Neutrophil (primary cell): ENCODE results near the gene ABHD15.

ENCODE experiments used
- H3K27ac ChIP-seq: fragments of 200-600 bp; sonication (generic); 2 replicates; pipeline ENCODE4 v1.5.1; 2016; ENCODE audit warnings: mild to moderate bottlenecking, moderate library complexity
- H3K27me3 ChIP-seq: fragments of 200-600 bp; sonication (generic); 2 replicates; pipeline ENCODE4 v1.6.0; 2016; ENCODE audit warnings: mild to moderate bottlenecking
- H3K36me3 ChIP-seq: fragments of 200-600 bp; sonication (generic); 2 replicates; pipeline ENCODE4 v1.5.1; 2017
- H3K4me1 ChIP-seq, 2 experiments: fragments of 200-600 bp in 1 of 2; sonication (generic) in 1 of 2; 1 replicate in 1 of 2; 2 replicates in 1 of 2; pipeline versions ENCODE4 v1.5.1 to v1.6.1; 2013 to 2016; ENCODE audit warnings: low read depth in 1 of 2, low read length in 1 of 2, mild to moderate bottlenecking in 1 of 2, moderate library complexity in 1 of 2; ENCODE audit not compliant: control insufficient read depth in 1 of 2, insufficient read depth in 1 of 2
- H3K4me3 ChIP-seq, 2 experiments: fragments of 200-600 bp in 1 of 2; sonication (generic) in 1 of 2; 1 replicate in 1 of 2; 2 replicates in 1 of 2; pipeline ENCODE4 v1.5.1; 2013 to 2016; ENCODE audit warnings: low read depth in 1 of 2, low read length in 1 of 2, mild to moderate bottlenecking in 1 of 2, moderate library complexity in 1 of 2
- H3K9me3 ChIP-seq: fragments of 200-600 bp; sonication (generic); 2 replicates; pipeline ENCODE4 v1.5.1; 2016
- CTCF ChIP-seq: fragments of 200-600 bp; sonication (generic); IDR thresholded peaks from 2 replicates; pipeline ENCODE4 v1.5.1; 2016; ENCODE audit warnings: antibody characterized with exemption

The ABHD15 gene

DNA sequence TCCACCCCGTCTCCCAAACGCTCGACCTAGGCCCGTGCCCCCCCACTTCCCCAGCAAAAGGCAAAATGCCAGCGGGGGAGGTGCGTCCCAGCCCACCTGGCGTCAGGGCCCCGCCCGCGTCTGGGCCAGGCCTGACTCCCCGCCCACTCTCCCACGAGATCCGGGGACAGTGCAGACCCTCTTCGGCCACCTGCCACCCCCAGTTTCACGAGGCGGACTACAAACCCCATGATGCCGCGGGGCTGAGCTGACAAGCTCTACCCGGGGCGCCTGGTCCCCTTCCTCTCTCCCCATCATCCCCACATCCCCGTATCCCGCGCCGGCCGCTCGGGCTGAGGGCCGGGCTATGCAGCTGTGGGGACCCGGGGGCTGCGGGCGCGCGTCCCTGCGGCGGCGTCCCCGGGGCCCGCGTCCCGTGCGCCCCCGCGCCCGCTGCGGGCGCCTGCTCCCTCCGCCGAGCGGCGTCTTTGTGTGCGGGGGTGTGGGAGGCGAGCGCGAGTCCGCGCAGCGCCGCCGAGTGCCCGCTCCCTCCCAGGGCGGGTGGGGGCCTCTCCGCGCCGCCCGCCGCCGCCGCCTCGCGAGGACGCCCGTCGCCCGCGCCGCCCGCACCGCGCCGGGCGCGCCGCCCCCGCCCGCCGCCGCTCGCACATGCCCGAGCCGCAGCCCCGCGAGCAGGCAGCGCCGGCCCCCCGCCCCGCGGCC, 26.2 kb upstream of the ABHD15 start, which contains the start of gene ANKRD13B:
ANKRD13B (plus strand) TSS at position 283 of the 702 bp plus-strand sequence. CDS start 490 bp downstream, outside the sequence.
- H3K4me3 ChIP-seq, result peak within 1 kb of the TSS; percentile 55 to 65
- no peaks in the 10 kb centered on the region for H3K36me3 ChIP-seq
- no peaks in the 10 kb centered on the region for H3K9me3 ChIP-seq
- no peak within 1 kb of the TSS for H3K27ac ChIP-seq
- peaks cover 82% of the 10 kb centered on the region for H3K27me3 ChIP-seq
- no peak for TF ChIP-seq CTCF
- H3K4me1 ChIP-seq, result peaks cover 51 to 52% of the 10 kb centered on the region in 2 experiments

GRCh38 chr17:29591737-29592608, 25.1 kb upstream of the ABHD15 start:
- no peaks in the 10 kb centered on the region for H3K9me3 ChIP-seq
- peak; percentile 85 for TF ChIP-seq CTCF
- peak overlapping the region; percentile 34 to 65 for H3K4me3 ChIP-seq
- no peaks in the 10 kb centered on the region for H3K36me3 ChIP-seq
- peaks cover 55% of the 10 kb centered on the region in 2 experiments for H3K4me1 ChIP-seq
- H3K27ac ChIP-seq, result no peak overlapping the region
- H3K27me3 ChIP-seq, result peaks cover 82% of the 10 kb centered on the region

DNA sequence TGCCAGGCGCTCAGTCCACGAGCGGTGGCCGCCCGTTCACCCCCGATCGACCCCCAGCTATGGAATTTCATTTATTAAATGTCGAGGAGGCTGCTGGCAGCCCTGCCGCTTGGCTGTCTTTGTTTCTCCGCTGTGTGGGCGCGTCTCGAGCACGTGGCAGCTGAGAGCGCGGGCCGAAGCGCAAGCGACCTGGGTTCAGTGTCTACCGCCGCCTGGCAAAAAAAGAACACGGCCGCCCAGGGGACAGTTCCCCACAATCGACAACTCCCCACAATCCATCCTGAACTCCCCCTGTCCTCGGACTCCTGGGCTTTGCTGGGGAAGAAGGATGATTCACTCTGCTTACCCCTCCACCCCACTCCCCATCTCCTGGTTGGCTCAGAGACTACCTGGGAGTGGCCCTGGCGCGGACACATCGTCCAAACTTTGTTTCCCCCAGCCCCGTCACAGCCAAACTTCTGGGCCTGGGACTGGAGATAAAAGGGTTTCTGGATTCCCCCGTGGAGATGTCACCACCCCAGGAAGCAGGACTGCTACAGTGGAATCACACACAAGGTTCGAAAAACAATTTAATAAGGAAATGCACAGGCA, 24.4 kb upstream of the ABHD15 start:
- peaks cover 55% of the 10 kb centered on the region in 2 experiments for H3K4me1 ChIP-seq
- no peaks in the 10 kb centered on the region for H3K36me3 ChIP-seq
- no peak overlapping the region for H3K27ac ChIP-seq
- peak overlapping the region; percentile 34 to 50 for H3K4me3 ChIP-seq
- peaks cover 76% of the 10 kb centered on the region for H3K27me3 ChIP-seq
- no peaks in the 10 kb centered on the region for H3K9me3 ChIP-seq
- TF ChIP-seq CTCF, result no peak

- Histone ChIP-seq H3K4me3 (peak overlapping the region; percentile 74 to 81), H3K9me3 (no peaks in the 10 kb centered on the region), H3K4me1 (peaks cover 55% of the 10 kb centered on the region in 2 experiments), H3K27me3 (peaks cover 69% of the 10 kb centered on the region), H3K27ac (no peak overlapping the region), H3K36me3 (no peaks in the 10 kb centered on the region)
- TF ChIP-seq CTCF, result no peak
These were observed 23.7 kb upstream of the ABHD15 start for GRCh38 chr17:29590411-29591145.
